Esophagus muscularis mucosa (tissue), 4 donors: Measurements from ENCODE around the gene RNU1-1. TPM values are rescaled to one million over a fixed set of nuclear protein-coding genes. Genes with fewer than 3 reads are reported as not detected.
A peak's percentile ranks its signal among the peaks of the same experiment; 100 is the strongest.
"Not testable (repeated sequence)": the region's sequence is repeated elsewhere in the genome, so short reads cannot be mapped to it uniquely, and the experiment has no call there.

ENCODE experiments used
- DNase-seq: peaks from one replicate; pipeline ENCODE4 v3.0.0-alpha.2; 2017; ENCODE audit errors: extremely low spot score
- H3K27ac ChIP-seq, 4 donors: fragments of 200-600 bp; sonication (generic); replicated peaks in 1 of 4; 1 replicate in 3 of 4; 2 replicates in 1 of 4; pipeline ENCODE4 v1.5.1; 2016 to 2019; ENCODE audit warnings: mild to moderate bottlenecking in 1 of 4
- H3K27me3 ChIP-seq, 4 donors: fragments of 200-600 bp; sonication (generic); one replicate each; pipeline versions ENCODE4 v1.5.1 to v1.6.0; 2016 to 2019
- H3K36me3 ChIP-seq, 4 donors: fragments of 200-600 bp; sonication (generic); one replicate each; pipeline ENCODE4 v1.5.1; 2016 to 2019
- H3K4me1 ChIP-seq, 4 donors: fragments of 200-600 bp; sonication (generic); one replicate each; pipeline ENCODE4 v1.5.1; 2016 to 2019
- H3K4me3 ChIP-seq, 4 donors: fragments of 200-600 bp; sonication (generic); 1 replicate in 2 of 4; 2 replicates in 2 of 4; pipeline ENCODE4 v1.5.1; 2016 to 2019; ENCODE audit warnings: mild to moderate bottlenecking in 4 of 4, moderate library complexity in 1 of 4
- H3K9me3 ChIP-seq, 4 donors: fragments of 200-600 bp; sonication (generic); 1 replicate in 3 of 4; 2 replicates in 1 of 4; pipeline ENCODE4 v1.5.1; 2016 to 2019
- CTCF ChIP-seq, 3 experiments: fragments of 200-600 bp in 2 of 3; fragments of 450-650 bp in 1 of 3; sonication (generic) in 2 of 3; IDR thresholded peaks; one replicate each; pipeline ENCODE4 v1.5.1; 2017 to 2019; ENCODE audit warnings: antibody characterized with exemption in 3 of 3, mild to moderate bottlenecking in 2 of 3, moderate library complexity in 1 of 3
- EP300 ChIP-seq: sonication (generic); formaldehyde crosslinking; IDR thresholded peaks from one replicate; pipeline ENCODE4 v1.6.1; 2017; ENCODE audit warnings: antibody characterized with exemption
- POLR2A ChIP-seq: fragments of 450-650 bp; IDR thresholded peaks from one replicate; pipeline ENCODE4 v1.6.1; 2017; ENCODE audit warnings: antibody characterized with exemption, moderate library complexity, mild to moderate bottlenecking, low read depth
- POLR2AphosphoS5 ChIP-seq, 2 donors: sonication (generic); formaldehyde crosslinking; IDR thresholded peaks; one replicate each; pipeline ENCODE4 v1.6.1; 2017; ENCODE audit warnings: antibody characterized with exemption in 2 of 2
- WGBS: methylation state at CpG from one replicate; pipeline ENCODE4 v1.1.5; 2018; 5-methylcytosine and 5-hydroxymethylcytosine counted together
- intact Hi-C: fragments of 100-400 bp; cut with DNase I; formaldehyde crosslinking; loops from one replicate; pipeline ENCODE4 v1.15.1; 2023
- total RNA-seq, 4 donors: library from RNA; depleted of rRNA; stranded (reverse); fragments of >200 nt; gene quantifications; one replicate each; pipeline versions ENCODE4 v1.1.0 to v1.2.1, GENCODE V29; 2016

RNU1-1 gene
- total RNA-seq, 4 donors from 2014 or later: under 0.01 TPM; not detected in 2

- TF ChIP-seq POLR2A (no peak), POLR2AphosphoS5 (IDR thresholded peaks at IDR 0.05) (no peak), EP300 (no peak), CTCF (IDR thresholded peaks at IDR 0.05) (no peak)
- Histone ChIP-seq H3K36me3 (no peaks in the 10 kb centered on the region), H3K9me3 (no peaks in the 10 kb centered on the region), H3K4me1 (no peaks in the 10 kb centered on the region), H3K27me3 (peaks cover 0 to 35% (median 0%) of the 10 kb centered on the region in 4 donors), H3K4me3 (peak overlapping the region in 1 of 4 donors; percentile 34), H3K27ac (no peak overlapping the region)
- DNase-seq: no peak
- 53% methylated on average over 12 of the region's 12 CpGs for WGBS
- intact Hi-C loops: no loop called here
Observed at GRCh38 chr1:16521288-16521583, 7.2 kb upstream of the RNU1-1 start.

- H3K36me3 ChIP-seq, DNase-seq, H3K4me1 ChIP-seq, H3K9me3 ChIP-seq, intact Hi-C loops, H3K27ac ChIP-seq: not testable (repeated sequence)
- Histone ChIP-seq H3K27me3 (peaks cover 0 to 35% (median 0%) of the 10 kb centered on the region in 4 donors), H3K4me3 (peak overlapping the region in 1 of 4 donors; percentile 34)
- 41% methylated on average over 26 of the region's 48 CpGs for WGBS
Observed at GRCh38 chr1:16520435-16521287, 6.6 kb upstream of the RNU1-1 start.

GRCh38 chr1:16519255-16519951 is 5.3 kb upstream of the RNU1-1 start:
- intact Hi-C loops, H3K27ac ChIP-seq: not testable (repeated sequence)

GRCh38 chr1:16518913-16519254 is 4.8 kb upstream of the RNU1-1 start:
- H3K4me3 ChIP-seq, DNase-seq, H3K4me1 ChIP-seq, H3K36me3 ChIP-seq, H3K27ac ChIP-seq, intact Hi-C loops, H3K9me3 ChIP-seq: not testable (repeated sequence)
- peaks cover 0 to 35% (median 0%) of the 10 kb centered on the region in 4 donors for H3K27me3 ChIP-seq
- WGBS: 66% methylated on average over 3 of the region's 3 CpGs

More at GRCh38 chr1:16519255-16519951, 5.3 kb upstream of the RNU1-1 start:
- H3K27me3 ChIP-seq: peaks cover 0 to 35% (median 0%) of the 10 kb centered on the region in 4 donors
- not testable (repeated sequence) for H3K4me3 ChIP-seq, H3K4me1 ChIP-seq, DNase-seq, H3K9me3 ChIP-seq, H3K36me3 ChIP-seq
- WGBS: 70% methylated on average over 6 of the region's 6 CpGs

- DNase-seq, intact Hi-C loops, H3K4me3 ChIP-seq, H3K4me1 ChIP-seq, H3K36me3 ChIP-seq, H3K27ac ChIP-seq, H3K9me3 ChIP-seq: not testable (repeated sequence)
- peaks cover 0 to 35% (median 0%) of the 10 kb centered on the region in 4 donors for H3K27me3 ChIP-seq
- 75% methylated on average over 3 of the region's 5 CpGs for WGBS
Observed at GRCh38 chr1:16516694-16517410, 2.8 kb upstream of the RNU1-1 start.

- H3K9me3 ChIP-seq, H3K36me3 ChIP-seq, DNase-seq, H3K4me1 ChIP-seq, intact Hi-C loops: not testable (repeated sequence)
- H3K27me3 ChIP-seq: peaks cover 0 to 11% (median 0%) of the 10 kb centered on the region in 4 donors
- WGBS: 13% methylated on average over 10 of the region's 26 CpGs
- peak overlapping the region; percentile 60 to 82 (median 76) for H3K27ac ChIP-seq
- TF ChIP-seq POLR2AphosphoS5 (IDR thresholded peaks at IDR 0.05): peak in 1 of 2 donors; percentile 89
- TF ChIP-seq POLR2A: peak; percentile 91
- peak overlapping the region in 3 of 4 donors; percentile 20 to 41 (median 37) for H3K4me3 ChIP-seq
Observed at GRCh38 chr1:16513412-16514106, 526 bp downstream of the RNU1-1 start.

GRCh38 chr1:16512624-16513411 is 1.3 kb downstream of the RNU1-1 start:
- 79% methylated on average over 12 of the region's 15 CpGs for WGBS
- H3K4me1 ChIP-seq, H3K9me3 ChIP-seq, intact Hi-C loops, H3K36me3 ChIP-seq, H3K27me3 ChIP-seq, H3K4me3 ChIP-seq, DNase-seq: not testable (repeated sequence)
- H3K27ac ChIP-seq: peak overlapping the region; percentile 60 to 82 (median 76)

GRCh38 chr1:16511926-16512325 is 2.2 kb downstream of the RNU1-1 start:
- DNase-seq, H3K4me1 ChIP-seq, H3K27ac ChIP-seq, intact Hi-C loops, H3K4me3 ChIP-seq, H3K27me3 ChIP-seq, H3K36me3 ChIP-seq, H3K9me3 ChIP-seq: not testable (repeated sequence)
- 71% methylated on average over 1 of the region's 1 CpG for WGBS

GRCh38 chr1:16508861-16509445 is 5.1 kb downstream of the RNU1-1 start:
- WGBS: 82% methylated on average over 8 of the region's 8 CpGs

More at GRCh38 chr1:16508861-16509445, 5.1 kb downstream of the RNU1-1 start:
- H3K27me3 ChIP-seq, intact Hi-C loops, H3K27ac ChIP-seq, H3K4me3 ChIP-seq, H3K9me3 ChIP-seq, H3K36me3 ChIP-seq, DNase-seq, H3K4me1 ChIP-seq: not testable (repeated sequence)
